HEK293 (cell line): ENCODE measurements around the gene ZNF711.

Experiments
- CTCF ChIA-PET: fragments of 350-600 bp; formaldehyde crosslinking; extraction: SDS; loops from one replicate; lab custom pipeline; 2021; ENCODE audit warnings: antibody characterized with exemption; lab: Yijun Ruan, JAX
- POLR2A ChIA-PET: fragments of 300-600 bp; formaldehyde crosslinking; extraction: SDS; loops from one replicate; lab custom pipeline; 2020; ENCODE audit warnings: antibody characterized with exemption, inconsistent platforms; lab: Yijun Ruan, JAX
- H3K27ac ChIP-seq: fragments of 200-500 bp; sonication (Bioruptor generic); 2 replicates; pipeline ENCODE4 v1.5.1; 2014; ENCODE audit warnings: low read depth, low read length, control low read depth, inconsistent platforms; ENCODE audit errors: extremely low read depth
- H3K36me3 ChIP-seq, 2 experiments: fragments of 200-500 bp in 1 of 2; sonication (Bioruptor generic) in 1 of 2; 1 replicate in 1 of 2; 2 replicates in 1 of 2; pipeline ENCODE4 v1.5.1; 2014 to 2017; ENCODE audit warnings: inconsistent platforms in 2 of 2, low read length in 2 of 2; ENCODE audit not compliant: control insufficient read depth in 2 of 2, insufficient read depth in 1 of 2
- H3K4me1 ChIP-seq: fragments of 200-500 bp; sonication (Bioruptor generic); 2 replicates; pipeline ENCODE4 v1.5.1; 2014; ENCODE audit warnings: mild to moderate bottlenecking, low read length, inconsistent platforms; ENCODE audit not compliant: control insufficient read depth, insufficient read depth
- H3K4me3 ChIP-seq: 2 replicates; pipeline ENCODE4 v1.5.1; 2011; ENCODE audit warnings: low read depth, mild to moderate bottlenecking, control low read depth, low read length, moderate library complexity
- H3K9me3 ChIP-seq: fragments of 200-500 bp; sonication (Bioruptor generic); 2 replicates; pipeline ENCODE4 v1.5.1; 2014; ENCODE audit warnings: low read depth, low read length, inconsistent platforms; ENCODE audit not compliant: control insufficient read depth, insufficient read depth
- GFI1B ChIP-seq: fragments of 450-650 bp; formaldehyde crosslinking; IDR thresholded peaks from 2 replicates; pipeline ENCODE4 v1.5.1; 2016; ENCODE audit warnings: missing biosample characterization, missing genetic modification characterization
- GLIS1 ChIP-seq: fragments of 450-650 bp; formaldehyde crosslinking; IDR thresholded peaks from 2 replicates; pipeline ENCODE4 v1.5.1; 2016; ENCODE audit warnings: missing biosample characterization, missing genetic modification characterization
- KLF10 ChIP-seq: fragments of 450-650 bp; IDR thresholded peaks from 2 replicates; pipeline ENCODE4 v1.5.1; 2018; ENCODE audit warnings: missing biosample characterization, mild to moderate bottlenecking, missing genetic modification characterization
- MYNN ChIP-seq: fragments of 450-650 bp; formaldehyde crosslinking; IDR thresholded peaks from 2 replicates; pipeline ENCODE4 v1.5.1; 2016; ENCODE audit warnings: missing biosample characterization, missing genetic modification characterization, borderline replicate concordance
- OSR2 ChIP-seq: fragments of 450-650 bp; formaldehyde crosslinking; IDR thresholded peaks from 2 replicates; pipeline ENCODE4 v1.5.1; 2016; ENCODE audit warnings: missing biosample characterization, missing genetic modification characterization
- TSHZ1 ChIP-seq: fragments of 450-650 bp; formaldehyde crosslinking; IDR thresholded peaks from 2 replicates; pipeline ENCODE4 v1.5.1; 2016; ENCODE audit warnings: missing biosample characterization, missing genetic modification characterization, borderline replicate concordance
- ZBTB17 ChIP-seq: fragments of 450-650 bp; formaldehyde crosslinking; IDR thresholded peaks from 2 replicates; pipeline ENCODE4 v1.5.1; 2016; ENCODE audit warnings: missing biosample characterization, missing genetic modification characterization
- ZBTB48 ChIP-seq: fragments of 450-650 bp; formaldehyde crosslinking; IDR thresholded peaks from 2 replicates; pipeline ENCODE4 v1.5.1; 2016; ENCODE audit warnings: missing biosample characterization, missing genetic modification characterization
- ZFP3 ChIP-seq: fragments of 450-650 bp; formaldehyde crosslinking; IDR thresholded peaks from 2 replicates; pipeline ENCODE4 v1.5.1; 2016; ENCODE audit warnings: low read depth, missing biosample characterization, missing genetic modification characterization
- ZNF10 ChIP-seq: fragments of 450-650 bp; formaldehyde crosslinking; IDR thresholded peaks from 2 replicates; pipeline ENCODE4 v1.5.1; 2017; ENCODE audit warnings: missing biosample characterization, missing genetic modification characterization
- ZNF239 ChIP-seq: fragments of 450-650 bp; formaldehyde crosslinking; IDR thresholded peaks from 2 replicates; pipeline ENCODE4 v1.5.1; 2016; ENCODE audit warnings: missing biosample characterization, missing genetic modification characterization
- ZNF26 ChIP-seq: fragments of 450-650 bp; formaldehyde crosslinking; IDR thresholded peaks from 2 replicates; pipeline ENCODE4 v1.5.1; 2016; ENCODE audit warnings: missing biosample characterization, missing genetic modification characterization
- ZNF350 ChIP-seq: fragments of 450-650 bp; formaldehyde crosslinking; IDR thresholded peaks from 2 replicates; pipeline ENCODE4 v1.5.0; 2017; ENCODE audit warnings: missing biosample characterization, mild to moderate bottlenecking, missing genetic modification characterization
- ZNF391 ChIP-seq: fragments of 450-650 bp; formaldehyde crosslinking; IDR thresholded peaks from 2 replicates; pipeline ENCODE4 v1.5.1; 2016; ENCODE audit warnings: low read depth, missing biosample characterization, missing genetic modification characterization, borderline replicate concordance
- ZNF398 ChIP-seq: fragments of 450-650 bp; formaldehyde crosslinking; IDR thresholded peaks from 2 replicates; pipeline ENCODE4 v1.5.1; 2017; ENCODE audit warnings: missing biosample characterization, missing genetic modification characterization
- ZNF404 ChIP-seq: fragments of 450-650 bp; formaldehyde crosslinking; IDR thresholded peaks from 2 replicates; pipeline ENCODE4 v1.5.1; 2017; ENCODE audit warnings: missing biosample characterization, missing genetic modification characterization
- ZNF510 ChIP-seq: fragments of 450-650 bp; formaldehyde crosslinking; IDR thresholded peaks from 2 replicates; pipeline ENCODE4 v1.5.1; 2018; ENCODE audit warnings: mild to moderate bottlenecking, missing genetic modification characterization, missing biosample characterization; ENCODE audit not compliant: insufficient replicate concordance
- ZNF561 ChIP-seq: fragments of 450-650 bp; IDR thresholded peaks from 2 replicates; pipeline ENCODE4 v1.5.1; 2018; ENCODE audit warnings: missing biosample characterization, missing genetic modification characterization, borderline replicate concordance
- ZNF585B ChIP-seq: fragments of 450-650 bp; formaldehyde crosslinking; IDR thresholded peaks from 2 replicates; pipeline ENCODE4 v1.5.1; 2016; ENCODE audit warnings: missing biosample characterization, missing genetic modification characterization
- ZNF596 ChIP-seq: fragments of 450-650 bp; IDR thresholded peaks from 2 replicates; pipeline ENCODE4 v1.5.0; 2018; ENCODE audit warnings: missing biosample characterization, mild to moderate bottlenecking, missing genetic modification characterization, moderate library complexity
- ZNF776 ChIP-seq: fragments of 450-650 bp; formaldehyde crosslinking; IDR thresholded peaks from 2 replicates; pipeline ENCODE4 v1.5.0; 2017; ENCODE audit warnings: missing biosample characterization, missing genetic modification characterization, borderline replicate concordance
- TF ChIP-seq, protein P1 (sequence below): fragments of 450-650 bp; formaldehyde crosslinking; IDR thresholded peaks from 2 replicates; pipeline ENCODE4 v1.5.1; 2016; ENCODE audit warnings: missing biosample characterization, missing genetic modification characterization
- TF ChIP-seq, protein P2 (sequence below): fragments of 450-650 bp; formaldehyde crosslinking; IDR thresholded peaks from 2 replicates; pipeline ENCODE4 v1.5.1; 2017; ENCODE audit warnings: missing biosample characterization, missing genetic modification characterization

The ZNF711 gene

GRCh38 chrX:85213792-85214530 lies 29.8 kb upstream of the ZNF711 start:
- CTCF ChIA-PET, result no interaction called here
- TF ChIP-seq GLIS1 (no peak), ZBTB17 (tag by site-specific recombination) (no peak), GFI1B (no peak), ZNF561 (tag by site-specific recombination) (no peak), ZNF585B (tag by site-specific recombination) (no peak), MYNN (tag by site-specific recombination) (no peak), ZNF776 (no peak), ZNF350 (tag by site-specific recombination) (no peak), ZNF596 (tag by site-specific recombination) (no peak), ZNF239 (tag by site-specific recombination) (no peak), ZNF391 (tag by site-specific recombination) (no peak), ZNF26 (tag by site-specific recombination) (no peak), TSHZ1 (tag by site-specific recombination) (no peak), ZNF404 (no peak), KLF10 (tag by site-specific recombination) (no peak)
- TF ChIP-seq, protein P1, sequence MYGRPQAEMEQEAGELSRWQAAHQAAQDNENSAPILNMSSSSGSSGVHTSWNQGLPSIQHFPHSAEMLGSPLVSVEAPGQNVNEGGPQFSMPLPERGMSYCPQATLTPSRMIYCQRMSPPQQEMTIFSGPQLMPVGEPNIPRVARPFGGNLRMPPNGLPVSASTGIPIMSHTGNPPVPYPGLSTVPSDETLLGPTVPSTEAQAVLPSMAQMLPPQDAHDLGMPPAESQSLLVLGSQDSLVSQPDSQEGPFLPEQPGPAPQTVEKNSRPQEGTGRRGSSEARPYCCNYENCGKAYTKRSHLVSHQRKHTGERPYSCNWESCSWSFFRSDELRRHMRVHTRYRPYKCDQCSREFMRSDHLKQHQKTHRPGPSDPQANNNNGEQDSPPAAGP (tag by site-specific recombination), result no peak
- TF ChIP-seq, protein P2, sequence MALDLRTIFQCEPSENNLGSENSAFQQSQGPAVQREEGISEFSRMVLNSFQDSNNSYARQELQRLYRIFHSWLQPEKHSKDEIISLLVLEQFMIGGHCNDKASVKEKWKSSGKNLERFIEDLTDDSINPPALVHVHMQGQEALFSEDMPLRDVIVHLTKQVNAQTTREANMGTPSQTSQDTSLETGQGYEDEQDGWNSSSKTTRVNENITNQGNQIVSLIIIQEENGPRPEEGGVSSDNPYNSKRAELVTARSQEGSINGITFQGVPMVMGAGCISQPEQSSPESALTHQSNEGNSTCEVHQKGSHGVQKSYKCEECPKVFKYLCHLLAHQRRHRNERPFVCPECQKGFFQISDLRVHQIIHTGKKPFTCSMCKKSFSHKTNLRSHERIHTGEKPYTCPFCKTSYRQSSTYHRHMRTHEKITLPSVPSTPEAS (tag by site-specific recombination), result no peak
- Histone ChIP-seq H3K4me1 (no peaks in the 10 kb centered on the region), H3K9me3 (no peaks in the 10 kb centered on the region; the same call in 1 of the 2 replicates), H3K4me3 (no peak overlapping the region), H3K27ac (no peak overlapping the region), H3K36me3 (no peaks in the 10 kb centered on the region)
- POLR2A ChIA-PET, result no interaction called here

DNA sequence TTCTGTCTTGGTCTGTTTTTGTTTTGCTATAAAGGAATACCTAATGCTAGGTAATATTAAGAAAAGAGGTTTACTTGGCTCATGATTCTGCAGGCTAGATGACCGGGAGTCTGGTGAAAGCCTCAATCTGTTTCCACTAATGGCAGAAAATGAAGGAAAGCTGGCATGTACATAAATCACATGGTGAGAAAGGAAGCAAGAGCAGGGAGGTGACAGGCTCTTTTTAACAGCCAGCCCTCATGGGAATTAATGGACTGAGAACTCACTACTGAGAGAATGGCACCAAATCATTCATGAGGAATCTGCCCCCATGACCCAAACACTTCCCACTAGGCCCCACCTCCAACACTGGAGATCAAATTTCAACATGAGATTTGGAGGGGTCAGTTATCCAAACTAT lies 27.8 kb upstream of the ZNF711 start:
- no peaks in the 10 kb centered on the region; the same call in 1 of the 2 replicates for H3K9me3 ChIP-seq
- H3K4me1 ChIP-seq, result no peaks in the 10 kb centered on the region
- CTCF ChIA-PET, result no interaction called here
- no peak overlapping the region for H3K27ac ChIP-seq
- TF ChIP-seq ZNF510 (no peak), GFI1B (no peak), ZFP3 (tag by site-specific recombination) (no peak), KLF10 (tag by site-specific recombination) (no peak), ZBTB48 (tag by site-specific recombination) (no peak), ZNF10 (tag by site-specific recombination) (no peak), OSR2 (tag by site-specific recombination) (no peak), ZNF398 (tag by site-specific recombination) (no peak)
- no peak overlapping the region for H3K4me3 ChIP-seq
- POLR2A ChIA-PET, result no interaction called here
- H3K36me3 ChIP-seq, result no peaks in the 10 kb centered on the region
